Islet of Langerhans (tissue), 1 donor: ENCODE measurements around the gene RBM47.
"Not testable (repeated sequence)": the region's sequence is repeated elsewhere in the genome, so short reads cannot be mapped to it uniquely, and the experiment has no call there.

ENCODE experiments used
- FAIRE-seq: peaks from one replicate; lab custom pipeline; 2011; peaks lifted over from hg19 to GRCh38; lab: Jason Lieb, UNC

Gene RBM47

DNA sequence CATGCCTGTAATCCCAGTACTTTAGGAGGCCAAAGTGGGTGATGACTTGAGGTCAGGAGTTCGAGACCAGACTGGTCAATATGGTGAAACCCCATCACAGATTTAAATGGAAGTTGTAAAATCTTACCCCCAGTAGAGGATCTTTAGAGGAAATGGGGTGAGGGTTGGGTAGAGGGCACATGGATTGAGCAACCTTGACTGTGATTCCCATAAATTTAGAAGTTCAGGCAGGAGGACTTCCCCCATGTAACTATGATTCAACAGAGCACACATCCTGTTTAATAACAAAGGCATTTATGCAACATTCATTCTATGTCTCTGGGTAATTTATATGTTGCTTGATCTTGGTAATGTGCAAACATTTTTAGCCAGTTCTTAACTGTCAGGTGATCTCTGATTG is 143.1 kb downstream of the RBM47 start:
- no peak for FAIRE-seq

GRCh38 chr4:40484346-40485090 is 145.1 kb downstream of the RBM47 start:
- peak; percentile 53 for FAIRE-seq

DNA sequence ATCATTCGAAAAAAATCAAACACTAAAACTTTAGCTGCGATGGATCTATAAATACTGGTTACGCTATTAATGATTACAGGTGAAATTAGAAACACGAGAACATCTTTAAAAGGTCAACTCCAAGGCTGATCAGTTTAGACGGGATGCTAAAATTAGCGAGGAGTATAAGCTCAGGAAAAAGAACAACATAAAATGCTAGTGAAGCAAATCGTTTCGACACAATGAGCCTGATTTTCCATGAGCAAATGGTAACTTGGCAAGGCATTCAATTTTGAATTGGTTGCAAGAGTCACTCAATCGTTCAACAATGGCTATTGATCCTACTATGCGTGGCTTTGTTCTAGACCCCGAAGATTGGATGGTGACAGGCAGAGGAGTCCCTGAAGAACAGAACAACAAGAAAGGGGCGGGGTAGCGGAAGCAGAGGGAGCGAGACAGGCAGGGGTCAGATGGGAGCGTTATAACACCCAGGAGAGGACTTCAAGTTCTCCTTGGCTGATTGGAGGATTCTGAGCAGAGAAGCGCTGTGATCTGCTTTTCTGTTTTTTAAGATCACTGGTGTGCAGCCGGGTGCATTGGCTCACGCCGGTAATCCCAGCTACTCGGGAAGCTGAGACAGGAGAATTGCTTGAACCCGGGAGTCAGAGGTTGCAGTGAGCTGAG is 146.5 kb downstream of the RBM47 start:
- FAIRE-seq = peak; percentile 96

GRCh38 chr4:40481977-40482376 is 147.7 kb downstream of the RBM47 start:
- no peak for FAIRE-seq

- peak; percentile 66 for FAIRE-seq
Measured at GRCh38 chr4:40480291-40480690, 149.4 kb downstream of the RBM47 start.

DNA sequence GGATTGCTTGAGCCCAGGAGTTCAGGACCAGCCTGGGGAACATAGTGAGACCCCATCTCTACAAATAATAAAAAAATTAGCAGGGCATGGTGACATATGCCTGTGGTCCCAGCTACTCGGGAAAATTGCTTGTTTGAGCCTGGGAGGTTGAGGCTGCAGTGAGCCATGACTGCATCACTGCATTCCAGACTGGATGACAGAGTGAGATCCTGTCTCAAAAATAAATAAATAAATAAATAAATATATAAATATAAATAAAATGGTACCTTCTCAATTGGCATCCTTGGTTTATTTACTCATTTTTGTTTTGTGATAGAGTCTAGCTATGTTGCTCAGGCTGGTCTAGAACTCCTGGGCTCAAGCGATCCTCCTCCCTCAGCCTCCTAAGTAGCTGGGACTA is 150.3 kb downstream of the RBM47 start:
- no peak for FAIRE-seq

- peak; percentile 45 for FAIRE-seq
Measured at GRCh38 chr4:40475609-40476008, 154.1 kb downstream of the RBM47 start.

DNA sequence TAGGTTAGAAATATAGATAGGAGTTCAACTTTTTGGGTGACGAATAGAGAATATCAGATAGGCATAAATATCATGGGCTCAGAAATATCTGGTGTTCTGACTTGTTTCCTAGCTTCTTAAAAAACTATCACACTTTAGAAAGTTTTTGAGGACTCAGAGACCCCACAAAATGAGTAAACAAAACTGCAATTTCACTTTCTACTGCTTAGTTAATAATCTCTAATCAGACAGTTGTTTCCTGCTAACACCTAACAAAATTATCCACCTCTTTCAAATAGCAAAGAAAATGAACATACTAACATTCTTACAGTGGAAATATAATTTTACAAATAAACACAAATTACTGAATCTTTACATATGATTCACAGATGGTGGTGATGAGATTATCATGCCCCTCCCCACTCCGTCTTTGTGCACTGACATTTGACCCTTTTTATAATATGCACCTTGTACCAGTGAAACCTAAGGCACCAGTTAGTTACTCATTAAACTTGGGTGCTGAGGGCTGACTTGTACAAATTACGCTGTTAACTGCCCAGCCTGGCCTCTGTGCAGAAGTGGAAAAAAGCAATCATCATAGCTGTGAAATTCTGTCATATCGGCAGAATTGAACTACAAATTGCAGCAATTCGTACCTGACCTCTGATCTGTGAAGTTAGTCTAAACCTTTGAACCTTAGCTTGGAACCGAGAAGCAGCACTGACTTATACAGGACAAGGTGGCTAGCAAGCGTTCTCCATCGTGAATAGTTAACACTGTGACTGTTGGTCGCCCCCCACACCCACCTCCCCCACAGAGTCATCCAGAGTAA is 155.9 kb downstream of the RBM47 start:
- FAIRE-seq = peak; percentile 99

DNA sequence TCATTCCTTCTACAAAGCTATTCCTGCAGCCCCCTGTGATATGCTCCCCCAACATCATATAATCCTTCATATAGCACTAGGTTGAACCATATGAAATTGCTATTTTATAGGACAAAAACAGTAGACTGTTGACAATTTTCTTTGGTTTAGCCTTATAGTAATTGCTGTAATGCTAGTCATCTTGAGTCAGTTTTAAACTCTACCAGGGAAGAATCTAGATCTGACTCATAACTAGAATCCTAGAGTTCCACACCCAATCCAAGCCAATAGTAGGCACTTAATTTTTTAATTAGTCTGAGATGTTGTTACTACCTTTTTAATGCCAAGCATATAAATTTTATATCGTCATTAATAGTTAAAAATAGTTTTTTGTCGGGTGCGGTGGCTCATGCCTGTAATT is 157.7 kb downstream of the RBM47 start:
- no peak for FAIRE-seq

DNA sequence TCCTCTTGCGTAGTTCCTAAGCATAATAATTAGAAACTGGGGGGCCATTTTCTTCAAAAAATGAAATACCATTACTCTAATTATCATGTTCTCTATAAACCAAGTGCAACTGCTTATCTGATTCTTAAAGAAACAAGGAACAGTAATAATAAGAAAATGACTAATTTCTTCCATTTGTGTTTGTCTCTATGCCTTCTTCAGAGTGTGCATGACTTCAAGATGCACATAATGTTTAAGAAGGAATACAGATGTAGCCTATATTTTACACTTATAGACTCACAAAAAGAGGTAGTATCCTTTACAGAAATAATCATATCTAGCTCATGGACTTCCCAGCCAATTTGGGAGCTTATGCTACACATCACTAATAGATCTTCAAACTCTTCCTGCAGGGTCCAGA is 162.9 kb downstream of the RBM47 start:
- no peak for FAIRE-seq

GRCh38 chr4:40462326-40462725 is 167.3 kb downstream of the RBM47 start:
- peak; percentile 97 for FAIRE-seq

DNA sequence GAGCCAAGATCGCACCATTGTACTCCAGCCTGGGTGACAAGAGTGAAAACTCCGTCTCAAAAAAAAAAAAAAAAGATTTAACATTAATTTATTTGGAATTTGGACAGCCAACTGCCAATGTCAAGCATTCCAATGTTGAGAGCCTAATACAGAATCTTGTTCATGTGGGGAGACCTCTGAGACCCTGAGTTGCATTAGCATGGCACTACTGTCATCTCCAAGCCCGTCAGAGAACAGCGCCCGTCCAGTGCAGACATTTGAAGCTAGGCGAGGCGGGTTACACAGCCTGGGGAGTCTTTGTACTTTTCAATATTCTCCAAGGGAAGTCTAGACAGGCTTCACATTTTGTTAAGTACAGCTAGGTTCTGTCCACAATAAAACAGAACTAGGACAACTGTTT is 167.8 kb downstream of the RBM47 start:
- FAIRE-seq = no peak

GRCh38 chr4:40461062-40461461 is 168.6 kb downstream of the RBM47 start:
- FAIRE-seq = peak; percentile 96

DNA sequence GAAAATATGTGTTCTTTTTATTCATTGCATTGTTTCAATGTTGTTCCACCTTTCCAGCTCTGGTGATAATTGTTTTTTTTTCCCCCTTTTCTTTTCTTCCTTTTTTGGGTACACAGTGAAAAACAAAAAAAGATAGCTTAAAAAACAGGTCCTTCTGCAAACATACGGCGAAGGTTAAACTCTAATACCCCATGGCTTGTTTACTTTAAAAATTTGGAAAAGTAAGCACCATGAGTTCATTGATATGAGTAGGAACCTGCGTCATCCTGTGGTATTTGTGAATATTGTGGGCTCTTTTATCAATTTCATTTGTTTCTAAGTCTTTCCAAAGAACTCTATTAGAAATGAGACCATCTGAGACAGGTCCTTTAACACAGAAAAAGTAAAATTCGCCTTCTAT is 171.0 kb downstream of the RBM47 start:
- peak; percentile 84 for FAIRE-seq

- peak; percentile 90 for FAIRE-seq
Measured at GRCh38 chr4:40458109-40458508, 171.6 kb downstream of the RBM47 start.

GRCh38 chr4:40455340-40455902 is 174.2 kb downstream of the RBM47 start:
- no peak for FAIRE-seq

GRCh38 chr4:40454816-40455215 is 174.8 kb downstream of the RBM47 start:
- FAIRE-seq = no peak

DNA sequence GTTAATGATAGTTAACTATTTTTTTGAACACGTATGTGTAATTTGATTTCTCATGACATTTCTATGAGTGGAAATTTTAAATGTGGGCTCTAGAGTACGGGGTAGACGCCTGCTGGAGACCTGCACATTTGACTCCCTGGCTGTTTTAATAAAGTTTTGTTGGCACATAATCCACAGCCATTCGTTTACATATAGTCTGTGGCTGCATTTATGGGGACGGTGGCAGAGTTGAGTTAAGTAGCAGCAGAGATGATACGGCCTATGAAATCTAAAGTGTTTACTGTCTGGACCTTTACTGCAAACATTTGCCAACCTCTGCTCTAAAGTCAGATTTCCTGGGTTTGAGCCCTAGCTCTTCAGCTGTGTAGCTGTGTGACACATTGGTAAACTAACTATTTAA is 175.8 kb downstream of the RBM47 start:
- FAIRE-seq = no peak

DNA sequence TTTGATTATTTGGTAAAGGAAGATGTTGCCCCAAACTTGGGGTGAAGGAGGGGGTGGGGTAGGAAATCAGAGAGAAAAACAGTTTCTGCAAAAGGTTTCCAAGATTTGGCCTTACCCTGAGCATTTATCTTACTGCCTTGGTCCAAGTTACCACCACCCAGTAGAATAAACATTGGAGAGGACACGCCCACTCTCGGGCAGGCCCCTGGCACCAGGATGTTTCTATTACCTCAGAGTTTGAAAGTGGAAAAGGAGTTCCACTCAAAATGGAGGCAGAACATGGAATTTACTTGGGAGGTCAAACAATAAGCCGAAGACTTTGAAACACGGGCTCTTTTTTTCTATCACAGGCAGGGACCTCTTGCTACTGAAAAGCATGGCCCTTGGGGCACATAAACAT is 180.8 kb downstream of the RBM47 start:
- FAIRE-seq = no peak

- FAIRE-seq = no peak
Measured at GRCh38 chr4:40446839-40447238, 182.8 kb downstream of the RBM47 start.

DNA sequence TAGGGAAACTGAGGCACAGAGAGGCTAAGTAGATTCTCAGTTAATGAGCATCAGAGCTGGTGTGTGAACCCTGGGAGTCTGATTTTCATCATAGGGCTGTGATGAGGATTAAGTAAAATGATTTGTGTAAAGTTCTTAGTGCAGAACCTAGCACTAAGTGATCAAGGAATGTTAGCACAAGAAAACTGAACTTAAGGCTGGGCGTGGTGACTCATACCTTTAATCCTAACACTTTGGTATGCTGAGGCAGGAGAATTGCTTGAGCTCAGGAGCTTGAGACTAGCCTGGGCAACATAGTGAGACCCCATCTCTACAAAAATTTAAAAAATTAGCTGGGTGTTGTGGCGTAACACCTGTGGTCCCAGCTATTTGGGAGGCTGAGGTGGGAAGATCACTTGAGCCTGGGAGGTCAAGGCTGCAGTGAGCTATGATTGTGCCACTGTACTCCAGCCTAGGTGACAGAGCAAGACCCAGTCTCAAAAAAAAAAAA is 183.4 kb downstream of the RBM47 start:
- not testable (repeated sequence) for FAIRE-seq

GRCh38 chr4:40445671-40446070 is 184.0 kb downstream of the RBM47 start:
- peak; percentile 17 for FAIRE-seq

DNA sequence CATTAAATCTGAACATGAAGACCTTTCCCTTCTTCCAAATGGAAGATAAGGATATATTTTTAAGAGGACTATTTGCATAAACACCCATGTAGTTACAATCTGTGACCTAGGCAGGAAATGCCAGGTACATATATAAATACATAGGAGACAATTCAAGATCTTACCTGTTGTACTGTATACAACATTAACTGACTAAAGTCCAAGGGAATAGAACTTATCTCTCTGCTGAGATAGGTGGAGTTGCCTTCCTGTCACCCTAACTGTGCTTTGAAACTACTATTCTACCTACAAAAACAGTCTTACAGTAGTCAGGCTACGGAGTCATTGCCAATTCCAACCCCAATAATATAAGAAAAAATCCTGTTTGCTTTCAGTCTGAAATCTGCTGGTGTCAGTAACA is 188.2 kb downstream of the RBM47 start:
- FAIRE-seq = peak; percentile 27
